A549 treated with Mapracorat at 1 μM for 4 hours (cell line): ENCODE measurements around the gene VWA3B. TPM values are rescaled to one million over a fixed set of nuclear protein-coding genes. Genes with fewer than 3 reads are reported as not detected.

Experiments
- total RNA-seq: library from RNA; stranded (reverse); fragments of 200-300 nt; extraction: Qiagen RNA extraction; gene quantifications from 5 replicates; pipeline ENCODE4 v1.2.3, GENCODE V29; 2022

VWA3B gene
- 0.33 to 0.80 TPM (median 0.37 TPM) in 3 of 5 replicates, not detected in the others for total RNA-seq

GRCh38 chr2:98086491-98087446, at the start of gene VWA3B:
Gene VWA3B, plus strand, starts transcription at chr2:98087167. Its CDS starts 5,926 bp downstream, at chr2:98093093.

GRCh38 chr2:98346311-98347236, 259.6 kb downstream of the VWA3B start, which contains the start of gene CNGA3:
Gene CNGA3, plus strand, starts transcription at chr2:98346456. Its CDS starts 23,520 bp downstream, at chr2:98369976.

Other genes starting within 250 kb of the VWA3B start
- gene TMEM131, start 91.2 kb upstream of the VWA3B start, total RNA-seq: 12.7 to 13.9 TPM (median 13.4 TPM) in 5 replicates